OCI-LY3 (cell line): ENCODE results near the gene POMT2.

Experiments used
- H2AFZ ChIP-seq: fragments of 200-600, 300-600 bp; shearing (Covaris generic); 2 replicates; pipeline ENCODE4 v1.6.0; 2014; ENCODE audit warnings: antibody characterized with exemption, low read depth, low read length
- H3K27ac ChIP-seq: fragments of 200-600, 300-600 bp; sonication (generic); 2 replicates; pipeline ENCODE4 v1.5.1; 2014; ENCODE audit warnings: mild to moderate bottlenecking, low read length, moderate library complexity, mixed read lengths
- H3K27me3 ChIP-seq: fragments of 200-600, 300-600 bp; sonication (generic); 2 replicates; pipeline ENCODE4 v1.6.1; 2014; ENCODE audit warnings: low read depth, low read length, mixed read lengths
- H3K36me3 ChIP-seq: fragments of 200-600, 300-600 bp; sonication (generic); replicated peaks from 2 replicates; pipeline ENCODE3; 2014; ENCODE audit warnings: low read depth, low read length, mixed read lengths
- H3K4me1 ChIP-seq: fragments of 300-600, 200-600 bp; sonication (generic); 2 replicates; pipeline ENCODE4 v1.6.1; 2014; ENCODE audit warnings: low read length, mixed read lengths
- H3K4me2 ChIP-seq: fragments of 200-600, 300-600 bp; sonication (generic); 2 replicates; pipeline ENCODE4 v1.6.1; 2014; ENCODE audit warnings: low read length, mixed read lengths
- H3K4me3 ChIP-seq: fragments of 300-600, 200-600 bp; sonication (generic); 2 replicates; pipeline ENCODE4 v1.5.1; 2014; ENCODE audit warnings: antibody characterized with exemption, mild to moderate bottlenecking, low read length, moderate library complexity
- H3K79me2 ChIP-seq: fragments of 300-600, 200-600 bp; shearing (Covaris generic); 2 replicates; pipeline ENCODE4 v1.6.1; 2014; ENCODE audit warnings: mild to moderate bottlenecking, low read length, mixed read lengths
- H3K9ac ChIP-seq: fragments of 300-600, 200-600 bp; shearing (Covaris generic); 2 replicates; pipeline ENCODE4 v1.6.0; 2014; ENCODE audit warnings: mild to moderate bottlenecking, low read length, moderate library complexity
- H3K9me3 ChIP-seq: fragments of 200-600, 300-600 bp; shearing (Covaris generic); 2 replicates; pipeline ENCODE4 v1.6.1; 2014; ENCODE audit warnings: low read length, mixed read lengths; ENCODE audit not compliant: insufficient read depth
- H4K20me1 ChIP-seq: fragments of 200-600, 300-600 bp; sonication (generic); 2 replicates; pipeline ENCODE4 v1.6.1; 2016; ENCODE audit warnings: low read length, mixed read lengths; ENCODE audit not compliant: insufficient read depth
- EZH2phosphoT487 ChIP-seq: fragments of 200-600 bp; shearing (Covaris generic); IDR thresholded peaks from 2 replicates; pipeline ENCODE4 v1.6.1; 2018; ENCODE audit warnings: antibody characterized with exemption, mixed run types, low read depth
- TF ChIP-seq, protein P1 (sequence below): fragments of 200-600, 300-600 bp; sonication (generic); IDR thresholded peaks from 2 replicates; pipeline ENCODE4 v1.5.1; 2014; ENCODE audit warnings: antibody characterized with exemption, low read length, low read depth

Gene POMT2

DNA sequence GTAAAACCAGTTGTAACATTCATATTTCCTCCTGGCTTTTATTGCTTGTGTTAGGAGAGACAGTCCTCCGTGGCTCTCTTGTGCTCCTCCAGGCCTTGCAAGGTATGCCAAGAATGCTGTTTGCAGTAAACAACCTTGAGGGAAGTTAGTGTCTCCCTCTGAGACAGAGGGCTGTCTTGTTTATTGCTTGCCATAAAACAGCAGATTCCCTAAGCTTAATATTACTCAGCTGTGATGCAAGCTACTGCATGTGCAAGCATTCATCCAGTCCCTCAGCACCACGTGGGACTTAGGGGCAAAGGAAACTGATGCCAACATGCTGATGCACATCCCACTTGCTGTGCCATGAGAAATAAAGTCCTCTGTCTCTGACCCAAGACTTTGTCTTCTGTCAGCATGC lies 6.6 kb downstream of the POMT2 start:
- no peaks in the 10 kb centered on the region for H3K27me3 ChIP-seq
- TF ChIP-seq, protein P1, sequence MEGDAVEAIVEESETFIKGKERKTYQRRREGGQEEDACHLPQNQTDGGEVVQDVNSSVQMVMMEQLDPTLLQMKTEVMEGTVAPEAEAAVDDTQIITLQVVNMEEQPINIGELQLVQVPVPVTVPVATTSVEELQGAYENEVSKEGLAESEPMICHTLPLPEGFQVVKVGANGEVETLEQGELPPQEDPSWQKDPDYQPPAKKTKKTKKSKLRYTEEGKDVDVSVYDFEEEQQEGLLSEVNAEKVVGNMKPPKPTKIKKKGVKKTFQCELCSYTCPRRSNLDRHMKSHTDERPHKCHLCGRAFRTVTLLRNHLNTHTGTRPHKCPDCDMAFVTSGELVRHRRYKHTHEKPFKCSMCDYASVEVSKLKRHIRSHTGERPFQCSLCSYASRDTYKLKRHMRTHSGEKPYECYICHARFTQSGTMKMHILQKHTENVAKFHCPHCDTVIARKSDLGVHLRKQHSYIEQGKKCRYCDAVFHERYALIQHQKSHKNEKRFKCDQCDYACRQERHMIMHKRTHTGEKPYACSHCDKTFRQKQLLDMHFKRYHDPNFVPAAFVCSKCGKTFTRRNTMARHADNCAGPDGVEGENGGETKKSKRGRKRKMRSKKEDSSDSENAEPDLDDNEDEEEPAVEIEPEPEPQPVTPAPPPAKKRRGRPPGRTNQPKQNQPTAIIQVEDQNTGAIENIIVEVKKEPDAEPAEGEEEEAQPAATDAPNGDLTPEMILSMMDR, result no peak
- no peak for TF ChIP-seq EZH2phosphoT487
- no peaks in the 10 kb centered on the region for H3K9me3 ChIP-seq
- H4K20me1 ChIP-seq, result no peaks in the 10 kb centered on the region
- no peaks in the 10 kb centered on the region for H3K4me1 ChIP-seq
- no peak overlapping the region for H3K4me2 ChIP-seq
- H2AFZ ChIP-seq, result no peak overlapping the region
- no peak overlapping the region for H3K4me3 ChIP-seq
- 0 out of 2 replicates have a peak, but pooled peaks cover 1% of the 10 kb centered on the region for H3K79me2 ChIP-seq
- H3K36me3 ChIP-seq, result no peaks in the 10 kb centered on the region
- H3K9ac ChIP-seq, result no peak overlapping the region
- no peak overlapping the region for H3K27ac ChIP-seq

DNA sequence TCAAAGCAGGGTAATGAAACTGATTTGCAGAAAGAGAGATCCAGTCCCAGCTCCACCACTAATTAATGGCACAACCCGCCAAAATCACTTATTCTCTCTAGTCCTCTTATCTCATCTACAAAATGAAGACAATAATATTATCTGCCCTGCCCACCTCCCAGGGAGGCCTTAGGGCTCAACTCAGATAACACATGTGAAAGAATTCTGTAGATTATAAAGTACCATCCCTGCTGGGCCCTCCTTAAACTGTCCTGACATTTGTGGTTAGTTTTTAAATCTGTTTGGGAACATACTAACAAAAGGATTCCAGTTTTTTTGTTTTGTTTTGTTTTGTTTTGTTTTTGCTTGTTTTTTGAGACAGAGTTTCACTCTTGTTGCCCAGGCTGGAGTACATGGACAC lies 7.3 kb downstream of the POMT2 start:
- no peaks in the 10 kb centered on the region for H3K9me3 ChIP-seq
- H3K4me3 ChIP-seq, result no peak overlapping the region
- no peak overlapping the region for H3K9ac ChIP-seq
- no peak overlapping the region for H3K27ac ChIP-seq
- no peaks in the 10 kb centered on the region for H3K27me3 ChIP-seq
- no peaks in the 10 kb centered on the region for H4K20me1 ChIP-seq
- no peak overlapping the region for H2AFZ ChIP-seq
- no peaks in the 10 kb centered on the region for H3K36me3 ChIP-seq
- TF ChIP-seq, protein P1, result no peak
- no peak for TF ChIP-seq EZH2phosphoT487
- no peaks in the 10 kb centered on the region for H3K4me1 ChIP-seq
- no peaks in the 10 kb centered on the region for H3K79me2 ChIP-seq
- no peak overlapping the region for H3K4me2 ChIP-seq

DNA sequence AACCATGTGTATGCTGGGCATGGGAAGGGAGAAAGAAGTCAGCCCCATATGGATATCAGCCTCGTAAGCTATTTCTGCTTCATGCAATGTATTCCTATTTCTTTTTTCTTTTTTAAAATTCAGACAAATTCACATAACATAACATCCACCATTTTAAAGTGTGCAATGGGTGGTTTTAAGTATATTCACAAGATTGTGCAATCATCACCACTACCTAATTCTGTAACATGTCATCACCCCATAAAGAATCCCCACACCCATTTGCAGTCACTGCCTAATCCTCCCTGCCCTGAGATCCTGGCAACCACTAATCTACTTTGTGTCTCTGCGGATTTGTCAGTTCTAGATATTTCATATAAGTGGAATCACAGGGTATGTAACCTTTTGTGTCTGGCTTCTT lies 9.5 kb downstream of the POMT2 start:
- Histone ChIP-seq H3K27me3 (no peaks in the 10 kb centered on the region), H3K27ac (no peak overlapping the region), H2AFZ (no peak overlapping the region), H3K4me1 (peaks cover 10% of the 10 kb centered on the region), H3K4me2 (no peak overlapping the region), H3K9ac (no peak overlapping the region), H3K9me3 (no peaks in the 10 kb centered on the region), H4K20me1 (no peaks in the 10 kb centered on the region), H3K79me2 (no peaks in the 10 kb centered on the region), H3K4me3 (no peak overlapping the region), H3K36me3 (no peaks in the 10 kb centered on the region)
- TF ChIP-seq, protein P1, result no peak
- no peak for TF ChIP-seq EZH2phosphoT487

DNA sequence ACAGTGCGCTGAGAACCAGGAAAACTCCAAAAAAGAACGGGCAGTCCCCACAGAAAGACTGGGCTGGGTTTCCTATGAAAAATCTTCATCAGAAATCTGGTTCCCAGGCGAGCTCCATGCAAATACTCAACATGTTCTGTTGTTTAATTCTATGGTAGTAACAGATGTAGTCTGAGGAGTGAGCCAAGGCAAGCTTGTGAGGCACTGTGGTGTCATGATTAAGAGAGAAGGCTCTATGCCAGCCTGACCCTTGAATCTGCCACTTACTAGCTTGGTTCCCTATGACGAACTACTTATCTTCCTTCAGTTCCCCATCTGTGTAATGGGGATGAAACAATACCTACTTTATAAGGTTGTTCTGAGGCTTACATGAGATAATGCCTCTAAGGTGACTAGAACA lies 10.7 kb downstream of the POMT2 start:
- no peaks in the 10 kb centered on the region for H4K20me1 ChIP-seq
- TF ChIP-seq, protein P1, result no peak
- no peak for TF ChIP-seq EZH2phosphoT487
- H3K4me3 ChIP-seq, result no peak overlapping the region
- H3K79me2 ChIP-seq, result no peaks in the 10 kb centered on the region
- no peak overlapping the region for H3K9ac ChIP-seq
- no peak overlapping the region for H2AFZ ChIP-seq
- peaks cover 10% of the 10 kb centered on the region for H3K4me1 ChIP-seq
- no peaks in the 10 kb centered on the region for H3K27me3 ChIP-seq
- H3K36me3 ChIP-seq, result no peaks in the 10 kb centered on the region
- H3K9me3 ChIP-seq, result no peaks in the 10 kb centered on the region
- H3K27ac ChIP-seq, result no peak overlapping the region
- no peak overlapping the region for H3K4me2 ChIP-seq
